ENCODE results near the gene SLC39A8. TPM values are rescaled to one million over a fixed set of nuclear protein-coding genes. Genes with fewer than 3 reads are reported as not detected.

SLC39A8 gene
- total RNA-seq, 1 experiment from 2014 or later: 13.2 TPM

- Histone ChIP-seq H3K9me3 (ENCODE audit: control insufficient read depth in 1 of 2, insufficient read depth in 1 of 2, low read depth in 1 of 2, low read length in 2 of 2) (no peaks in the 10 kb centered on the region), H3K4me3 (replicated peaks in 1 of 2; ENCODE audit: low read depth in 1 of 2, low read length in 2 of 2) (no peak overlapping the region), H3K9ac (ENCODE audit: low read length) (no peak overlapping the region), H3K4me2 (ENCODE audit: low read length) (no peak overlapping the region), H3K9me2 (ENCODE audit: insufficient read depth) (no peaks in the 10 kb centered on the region), H3K36me3 (ENCODE audit: control insufficient read depth in 1 of 2, insufficient read depth in 2 of 2, low read length in 2 of 2) (no peaks in the 10 kb centered on the region), H4K20me1 (ENCODE audit: insufficient read depth) (no peaks in the 10 kb centered on the region), H3K27ac (ENCODE audit: low read depth, low read length) (no peak overlapping the region), H2AFZ (ENCODE audit: low read depth, low read length, poor library complexity, severe bottlenecking) (no peak overlapping the region), H3K27me3 (ENCODE audit: insufficient read depth, low read length) (no peaks in the 10 kb centered on the region), H3K4me1 (ENCODE audit: control insufficient read depth in 1 of 2, insufficient read depth in 2 of 2, low read length in 2 of 2) (no peaks in the 10 kb centered on the region), H3K79me2 (ENCODE audit: insufficient read depth, low read length) (no peaks in the 10 kb centered on the region)
- ChIA-PET POLR2A (no interaction called here), RAD21 (ENCODE audit: low non-redundant PET in 1 of 2, low total read pairs in 2 of 2, uncharacterized antibody in 2 of 2, unreplicated experiment in 2 of 2) (no interaction called here), CTCF (no interaction called here)
- no TSS peak for BruUV-seq (replicated peaks)
- DNase-seq (ENCODE audit: low read depth, low spot score) (no peak), ATAC-seq (no peak)
- intact Hi-C loops (cut with micrococcal nuclease): no loop called here
- no peak for TF ChIP-seq CTCF (IDR thresholded peaks at IDR 0.05 in 2 of 3, conservative IDR thresholded peaks at IDR 0.05 in 1 of 3; ENCODE audit: borderline replicate concordance in 1 of 3, insufficient read depth in 1 of 3, low read depth in 2 of 3, low read length in 2 of 3)
Observed at GRCh38 chr4:102321260-102321995, 23.9 kb downstream of the SLC39A8 start.

- ChIA-PET RAD21 (ENCODE audit: low non-redundant PET in 1 of 2, low total read pairs in 2 of 2, uncharacterized antibody in 2 of 2, unreplicated experiment in 2 of 2) (no interaction called here), POLR2A (no interaction called here), CTCF (no interaction called here)
- ATAC-seq (no peak), DNase-seq (ENCODE audit: low read depth, low spot score) (no peak)
- H2AFZ ChIP-seq (ENCODE audit: low read depth, low read length, poor library complexity, severe bottlenecking): no peak overlapping the region
- H3K79me2 ChIP-seq (ENCODE audit: insufficient read depth, low read length): no peaks in the 10 kb centered on the region
- no peak overlapping the region for H3K27ac ChIP-seq (ENCODE audit: low read depth, low read length)
- no peaks in the 10 kb centered on the region for H4K20me1 ChIP-seq (ENCODE audit: insufficient read depth)
- no peaks in the 10 kb centered on the region for H3K27me3 ChIP-seq (ENCODE audit: insufficient read depth, low read length)
- no TSS peak for BruUV-seq (replicated peaks)
- H3K4me3 ChIP-seq (replicated peaks in 1 of 2; ENCODE audit: low read depth in 1 of 2, low read length in 2 of 2): no peak overlapping the region
- H3K9me2 ChIP-seq (ENCODE audit: insufficient read depth): no peaks in the 10 kb centered on the region
- no peaks in the 10 kb centered on the region for H3K36me3 ChIP-seq (ENCODE audit: control insufficient read depth in 1 of 2, insufficient read depth in 2 of 2, low read length in 2 of 2)
- no peaks in the 10 kb centered on the region for H3K4me1 ChIP-seq (ENCODE audit: control insufficient read depth in 1 of 2, insufficient read depth in 2 of 2, low read length in 2 of 2)
- intact Hi-C loops (cut with micrococcal nuclease): no loop called here
- H3K4me2 ChIP-seq (ENCODE audit: low read length): no peak overlapping the region
- no peak overlapping the region for H3K9ac ChIP-seq (ENCODE audit: low read length)
- no peaks in the 10 kb centered on the region for H3K9me3 ChIP-seq (ENCODE audit: control insufficient read depth in 1 of 2, insufficient read depth in 1 of 2, low read depth in 1 of 2, low read length in 2 of 2)
- TF ChIP-seq FOSL1 (IDR thresholded peaks at IDR 0.05; ENCODE audit: low read depth) (no peak), SP1 (IDR thresholded peaks at IDR 0.05; ENCODE audit: low read depth) (no peak), REST (IDR thresholded peaks at IDR 0.05; ENCODE audit: low read depth) (no peak), POLR2A (IDR thresholded peaks at IDR 0.05; ENCODE audit: borderline replicate concordance, extremely low read depth, insufficient read depth, insufficient read length) (no peak), SRF (IDR thresholded peaks at IDR 0.05; ENCODE audit: low read depth) (no peak), CBX3 (IDR thresholded peaks at IDR 0.05; ENCODE audit: low read depth) (no peak), CEBPB (IDR thresholded peaks at IDR 0.05; ENCODE audit: low read depth) (no peak), ZBTB33 (IDR thresholded peaks at IDR 0.05; ENCODE audit: extremely low read depth, insufficient replicate concordance, low read length) (no peak), YY1 (IDR thresholded peaks at IDR 0.05; ENCODE audit: extremely low read depth, insufficient replicate concordance, low read depth, low read length) (no peak), ELF1 (IDR thresholded peaks at IDR 0.05; ENCODE audit: borderline replicate concordance, low read depth) (no peak), SIN3A (IDR thresholded peaks at IDR 0.05; ENCODE audit: low read depth) (no peak), EZH2phosphoT487 (IDR thresholded peaks at IDR 0.05; ENCODE audit: borderline replicate concordance) (no peak)
Observed at GRCh38 chr4:102319594-102319993, 25.7 kb downstream of the SLC39A8 start.
